GM18867 (cell line): ENCODE results near the gene CLINT1.
"Not testable (repeated sequence)": the region's sequence is repeated elsewhere in the genome, so short reads cannot be mapped to it uniquely, and the experiment has no call there.

ENCODE experiments used
- ATAC-seq: cut with Tn5 transposase; IDR thresholded peaks from one replicate; pipeline ENCODE4 v1.9.1; 2021; ENCODE audit warnings: mild to moderate bottlenecking, moderate library complexity; ENCODE audit not compliant: unreplicated experiment

The CLINT1 gene

DNA sequence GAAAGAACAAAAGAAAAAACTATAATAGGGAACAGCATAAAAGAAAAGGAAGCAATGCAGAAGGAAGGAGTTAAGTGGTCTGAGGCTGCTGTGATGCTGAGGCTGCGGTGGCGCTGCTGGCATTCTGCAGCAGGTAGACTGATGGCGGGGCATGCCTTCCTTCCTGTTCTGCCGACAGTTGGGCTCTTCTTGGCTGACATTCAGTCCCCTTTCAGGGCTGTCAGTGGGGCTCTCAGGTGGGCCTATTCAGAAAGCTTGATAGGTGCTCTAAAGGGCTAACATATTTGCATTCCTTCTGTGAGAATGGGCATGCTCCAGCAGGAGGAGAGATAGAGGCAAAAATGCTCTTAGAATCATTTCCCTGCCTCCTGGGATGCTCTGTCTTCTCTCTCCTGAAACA is 5.1 kb upstream of the CLINT1 start:
- no peak for ATAC-seq

DNA sequence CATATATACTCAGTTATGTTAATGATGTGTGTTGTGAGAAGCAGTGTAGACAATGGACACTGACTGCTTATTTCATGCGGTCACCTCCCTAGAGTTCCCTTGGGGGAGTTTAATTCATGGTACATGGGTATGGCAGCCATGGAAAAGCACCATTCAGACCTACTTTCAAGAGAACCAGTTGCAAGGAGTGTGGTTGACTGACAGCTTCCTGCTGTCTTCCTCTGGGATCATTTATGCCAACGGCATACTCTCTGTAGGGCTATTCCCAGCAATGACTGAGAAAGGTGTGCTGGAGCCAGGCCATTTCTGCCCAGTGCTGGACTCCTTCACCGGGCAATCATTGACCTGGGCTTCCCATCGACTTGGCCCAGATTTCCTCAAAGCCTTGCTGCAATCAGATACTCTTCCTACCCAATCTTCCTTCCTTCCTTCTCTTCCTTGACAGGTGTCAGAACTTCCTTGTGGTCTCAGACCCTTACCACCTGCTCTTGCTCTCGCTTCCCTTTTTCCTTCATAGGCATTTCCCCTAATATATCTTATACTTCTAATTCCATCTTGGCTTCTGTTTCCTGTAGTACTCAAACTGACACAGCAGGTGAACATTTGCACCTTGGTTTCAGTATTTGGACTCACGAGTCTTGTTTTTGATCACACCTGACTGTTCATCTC is 3.4 kb upstream of the CLINT1 start:
- ATAC-seq, result no peak

DNA sequence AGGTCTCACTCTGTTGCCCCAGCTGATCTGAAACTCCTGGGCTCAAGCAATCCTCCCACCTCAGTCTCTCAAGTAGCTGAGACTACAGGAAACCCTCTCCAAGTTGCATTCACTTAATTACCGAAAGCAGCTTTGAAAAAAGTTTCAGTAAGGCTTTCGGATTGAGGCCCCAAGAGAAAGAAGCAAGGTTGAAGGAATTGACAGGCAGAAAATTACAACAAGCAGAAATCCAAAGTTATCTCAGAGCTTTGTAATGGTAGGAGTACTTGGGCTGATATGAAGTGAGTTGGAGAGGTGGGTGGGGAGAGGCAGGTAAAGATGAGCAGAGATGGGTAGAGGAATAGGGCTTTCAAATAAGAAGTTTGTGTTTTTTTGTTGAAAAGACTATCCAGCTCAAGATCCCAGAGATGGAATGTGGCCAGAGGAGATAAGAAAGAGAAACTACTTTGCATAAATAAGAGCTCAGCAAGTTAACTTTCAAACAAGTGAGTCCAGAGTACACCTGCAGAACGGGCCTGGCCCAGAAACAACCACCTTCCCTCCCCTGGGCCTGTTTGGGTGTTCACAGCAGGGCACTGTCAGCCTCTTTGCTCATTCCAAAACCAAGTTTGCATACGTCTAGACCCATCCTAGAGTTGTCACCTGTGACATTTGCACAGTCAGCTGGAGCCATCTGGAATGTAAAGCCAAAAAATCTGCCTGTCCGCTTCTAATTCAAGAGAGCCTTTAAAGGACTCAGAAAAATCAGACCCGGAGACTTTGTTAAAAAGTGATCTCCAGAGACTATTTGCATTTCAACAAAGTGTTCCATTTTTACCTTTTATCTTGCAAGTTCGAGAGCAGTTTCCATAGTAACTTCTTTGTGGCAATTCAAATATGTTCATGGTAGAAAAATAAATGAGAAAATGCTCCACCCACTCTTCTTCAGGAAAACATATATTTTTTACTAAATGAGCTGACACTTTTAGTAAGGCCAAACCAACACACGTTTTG is 2.2 kb upstream of the CLINT1 start:
- peak; percentile 70 for ATAC-seq

DNA sequence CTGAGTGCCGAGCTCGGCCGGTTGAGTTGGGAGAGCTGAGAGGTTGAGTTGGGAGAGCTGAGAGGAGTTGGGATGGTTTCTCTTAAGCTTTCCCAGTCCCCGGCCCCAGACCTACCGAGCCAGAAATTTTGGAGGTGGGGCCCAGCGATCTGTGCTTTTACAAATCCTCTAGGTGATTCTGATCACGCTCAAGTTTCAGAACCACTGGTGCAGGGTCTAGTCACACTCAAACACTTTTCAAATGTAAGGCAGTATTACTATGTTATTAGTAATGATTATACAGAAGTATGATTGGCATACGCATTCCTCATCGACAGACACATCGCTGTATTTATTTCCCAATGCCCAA is 256 bp upstream of the CLINT1 start:
- ATAC-seq, result no peak

DNA sequence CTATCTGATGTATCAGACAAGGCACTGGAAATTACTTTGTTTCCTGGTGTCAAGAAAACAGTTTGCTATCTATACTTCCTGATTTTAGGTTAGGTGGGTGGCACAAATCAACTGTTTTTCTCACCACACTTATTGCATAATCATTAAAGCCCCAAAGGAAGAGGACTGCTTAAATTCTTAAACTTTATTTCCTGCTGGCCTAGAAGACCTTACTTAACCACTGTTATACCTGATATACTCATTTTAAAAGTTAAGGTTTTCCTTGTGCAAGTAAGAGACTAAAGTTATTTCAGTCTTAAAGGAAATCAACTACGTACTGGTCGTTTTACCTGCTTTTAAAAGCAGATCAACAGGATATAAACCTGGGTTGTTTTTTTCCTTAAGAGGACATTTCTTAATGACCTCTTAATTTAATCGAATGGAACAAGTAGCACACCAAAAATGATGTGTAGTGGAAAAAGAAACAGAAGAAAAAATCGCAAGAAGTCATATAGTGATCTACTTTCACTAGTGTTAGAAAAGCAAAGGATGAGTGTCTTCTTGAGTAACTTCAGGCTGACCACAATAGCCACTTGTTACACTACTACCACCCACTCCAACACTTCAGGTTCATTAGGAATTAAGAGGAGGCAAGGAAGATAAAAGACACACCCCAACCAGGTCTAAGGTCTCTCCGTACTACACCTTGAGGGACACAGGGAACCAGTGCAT is 974 bp downstream of the CLINT1 start:
- ATAC-seq, result peak; percentile 24

DNA sequence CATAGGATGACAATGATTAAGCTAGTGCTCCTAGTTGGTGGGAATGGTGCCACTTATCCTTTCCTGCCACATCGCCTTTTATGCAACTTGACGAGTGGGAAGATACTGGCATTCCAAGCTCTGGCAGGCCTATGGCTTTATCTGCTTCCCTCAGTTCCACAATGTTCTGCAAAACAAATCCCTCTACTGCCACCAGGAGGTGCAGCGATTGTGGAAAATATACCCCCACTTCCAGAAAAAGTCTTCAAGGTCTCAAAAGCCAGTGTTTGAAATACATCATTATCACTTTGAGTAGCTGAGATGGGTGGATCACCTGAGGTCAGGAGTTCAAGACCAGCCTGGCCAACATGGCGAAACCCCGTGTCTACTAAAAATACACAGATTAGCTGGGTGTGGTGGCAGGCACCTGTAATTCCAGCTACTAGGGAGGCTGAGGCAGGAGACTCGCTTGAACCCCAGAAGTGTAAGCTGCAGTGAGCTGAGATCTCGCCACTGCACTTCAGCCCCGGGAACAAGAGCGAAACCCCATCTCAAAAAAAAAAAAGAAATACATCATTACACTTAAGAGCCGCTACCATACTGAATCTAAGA is 3.4 kb downstream of the CLINT1 start:
- ATAC-seq, result no peak

DNA sequence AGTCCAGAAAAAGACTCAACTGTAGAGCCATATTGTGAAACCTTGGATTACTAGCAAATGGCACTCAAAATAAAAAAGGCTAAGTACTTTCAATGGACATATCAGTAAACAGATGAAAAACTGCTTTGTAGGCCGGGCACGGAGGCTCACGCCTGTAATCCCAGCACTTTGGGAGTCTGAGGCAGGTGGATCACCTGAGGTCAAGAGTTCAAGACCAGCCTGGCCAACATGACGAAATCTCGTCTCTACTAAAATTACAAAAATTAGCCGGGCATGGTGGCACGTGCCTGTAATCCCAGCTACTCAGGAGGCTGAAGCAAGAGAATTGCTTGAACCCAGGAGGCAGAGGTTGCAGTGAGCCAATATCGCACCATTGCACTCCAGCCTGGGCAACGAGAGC is 5.6 kb downstream of the CLINT1 start:
- ATAC-seq, result not testable (repeated sequence)

DNA sequence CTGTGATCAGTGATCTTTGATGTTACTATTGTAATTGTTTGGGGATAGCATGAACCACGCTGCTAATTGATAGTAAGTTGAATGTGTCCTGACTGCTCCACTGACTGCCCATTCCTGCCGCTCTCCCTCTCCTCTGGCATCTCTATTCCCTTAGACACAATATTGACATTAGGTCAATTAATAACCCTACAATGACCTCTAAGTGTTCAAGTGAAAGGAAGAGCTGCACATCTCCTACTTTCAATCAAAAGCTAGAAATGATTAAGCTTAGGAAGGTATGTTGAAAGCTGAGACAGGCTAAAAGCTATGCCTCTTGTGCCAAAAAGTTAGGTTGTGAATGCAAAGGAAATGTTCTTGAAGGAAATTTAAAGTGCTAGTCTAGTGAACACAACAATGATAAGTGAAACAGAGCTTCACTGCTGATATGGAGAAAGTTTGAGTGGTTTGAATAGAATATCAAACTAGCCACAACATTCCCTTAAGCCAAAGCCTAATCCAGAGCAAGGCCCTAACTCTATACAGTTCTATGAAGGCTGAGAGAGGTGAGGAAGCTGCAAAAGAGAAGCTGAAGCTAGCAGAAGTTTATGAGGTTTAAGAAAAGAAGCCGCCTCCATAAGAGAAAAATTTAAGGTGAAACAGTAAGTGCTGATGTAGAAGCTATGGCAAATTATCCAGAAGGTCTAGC is 12.9 kb downstream of the CLINT1 start:
- no peak for ATAC-seq

DNA sequence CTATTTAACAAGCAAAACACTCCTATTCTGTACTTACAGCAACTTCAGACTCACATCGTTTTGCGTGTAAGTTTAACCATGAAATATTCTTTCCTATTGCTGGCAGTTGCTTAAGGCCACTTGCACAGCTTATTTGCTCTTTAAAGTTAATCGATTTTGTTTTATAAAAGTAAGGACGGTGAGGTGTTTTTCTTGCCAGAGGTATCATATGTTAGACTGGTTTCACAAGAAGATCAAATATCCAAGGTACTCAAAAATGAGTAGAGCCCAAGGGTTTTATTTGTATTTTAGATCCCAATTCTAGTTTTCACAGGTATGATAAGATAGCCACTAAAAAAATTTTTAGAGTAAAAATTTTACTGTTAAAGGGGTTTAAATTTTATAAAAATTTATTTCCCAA is 16.2 kb downstream of the CLINT1 start:
- no peak for ATAC-seq

DNA sequence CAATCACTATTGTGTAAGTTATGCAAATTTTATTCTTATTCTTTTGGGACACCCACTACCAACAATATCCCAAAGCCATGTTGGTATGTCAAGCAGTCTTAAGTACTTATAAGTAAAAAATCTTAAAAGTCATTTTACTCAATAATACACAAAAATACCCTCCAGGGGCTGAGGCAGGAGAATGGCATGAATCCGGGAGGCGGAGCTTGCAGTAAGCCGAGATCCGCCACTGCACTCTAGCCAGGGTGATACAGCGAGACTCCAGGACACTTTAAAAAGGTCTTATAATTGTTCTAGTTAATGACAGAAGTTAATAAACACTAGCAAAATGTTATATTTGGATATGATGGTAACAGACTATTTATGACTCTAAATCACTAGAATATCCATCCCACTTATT is 16.8 kb downstream of the CLINT1 start:
- ATAC-seq, result no peak

DNA sequence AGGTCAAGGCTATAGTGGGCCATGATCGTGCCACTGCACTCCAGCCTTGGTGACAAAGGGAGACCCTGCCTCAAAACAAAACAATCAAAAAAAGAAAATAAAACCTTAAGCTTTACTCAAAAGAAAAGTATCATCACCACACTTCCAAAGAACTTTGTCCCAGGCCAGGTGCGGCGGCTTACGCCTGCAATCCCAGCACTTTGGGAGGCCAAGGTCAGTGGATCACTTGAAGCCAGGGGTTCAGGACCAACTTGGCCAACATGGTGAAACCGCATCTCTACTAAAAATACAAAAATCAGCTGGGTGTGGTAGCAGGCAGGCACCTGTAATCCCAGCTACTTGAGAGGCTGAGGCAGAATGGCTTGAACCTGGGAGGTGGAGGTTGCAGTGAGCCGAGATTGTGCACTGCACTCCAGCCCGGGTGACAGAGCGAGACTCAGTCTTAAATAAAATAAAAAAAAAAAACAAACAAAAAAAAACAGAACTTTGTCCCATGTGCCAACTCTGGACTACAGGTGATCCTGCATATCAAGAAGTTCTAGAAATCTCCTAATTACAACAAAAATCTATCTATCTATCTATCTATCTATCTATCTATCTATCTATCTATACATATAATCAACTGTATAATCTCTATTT is 19.7 kb downstream of the CLINT1 start:
- no peak for ATAC-seq

DNA sequence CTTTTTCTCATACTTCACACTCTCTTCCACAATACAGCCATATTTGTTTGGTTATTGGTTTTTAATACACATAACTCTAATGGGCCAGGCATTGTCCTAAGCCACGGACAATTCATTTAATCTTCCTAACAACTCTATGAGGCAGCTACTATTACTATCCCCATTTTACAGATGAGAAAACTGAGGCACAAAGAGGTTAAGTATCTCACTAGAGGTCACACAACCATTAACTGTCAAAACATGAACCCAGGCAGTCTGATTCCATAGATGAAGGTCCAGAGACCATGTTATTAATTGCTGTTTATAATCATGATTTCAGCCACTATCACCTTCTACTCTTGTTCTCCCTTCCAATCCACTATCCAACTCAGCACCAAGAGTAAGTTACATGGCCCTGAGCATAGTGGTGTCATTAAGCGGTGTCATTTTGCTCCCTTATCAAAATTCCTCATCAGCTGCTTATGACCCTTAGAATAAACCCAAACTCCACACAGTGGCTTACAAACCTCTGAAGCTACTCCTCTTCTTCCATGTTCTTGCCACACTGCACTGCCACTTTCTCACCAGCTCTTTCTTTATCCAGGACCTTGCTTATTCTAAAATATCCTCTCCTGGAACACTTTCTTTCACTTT is 22.7 kb downstream of the CLINT1 start:
- ATAC-seq, result no peak

DNA sequence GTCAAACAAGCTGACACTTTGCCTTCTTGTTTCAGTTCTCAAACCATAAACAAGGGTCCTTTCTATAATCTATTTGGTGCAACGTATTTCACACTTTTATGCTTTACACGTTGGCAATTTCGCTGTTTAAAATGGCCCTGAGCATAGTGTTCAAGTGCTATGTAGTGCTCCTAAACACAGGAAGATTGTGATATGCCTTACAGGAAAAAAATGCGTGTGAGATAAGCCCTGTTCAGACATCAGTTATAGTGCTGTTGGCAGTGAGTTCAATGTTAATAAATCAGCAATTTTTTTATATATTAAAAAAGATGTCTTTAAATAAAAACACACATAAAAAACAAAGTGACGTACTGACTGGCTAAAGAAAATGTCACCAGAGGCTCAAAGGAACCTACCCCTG is 23.9 kb downstream of the CLINT1 start:
- ATAC-seq, result no peak

DNA sequence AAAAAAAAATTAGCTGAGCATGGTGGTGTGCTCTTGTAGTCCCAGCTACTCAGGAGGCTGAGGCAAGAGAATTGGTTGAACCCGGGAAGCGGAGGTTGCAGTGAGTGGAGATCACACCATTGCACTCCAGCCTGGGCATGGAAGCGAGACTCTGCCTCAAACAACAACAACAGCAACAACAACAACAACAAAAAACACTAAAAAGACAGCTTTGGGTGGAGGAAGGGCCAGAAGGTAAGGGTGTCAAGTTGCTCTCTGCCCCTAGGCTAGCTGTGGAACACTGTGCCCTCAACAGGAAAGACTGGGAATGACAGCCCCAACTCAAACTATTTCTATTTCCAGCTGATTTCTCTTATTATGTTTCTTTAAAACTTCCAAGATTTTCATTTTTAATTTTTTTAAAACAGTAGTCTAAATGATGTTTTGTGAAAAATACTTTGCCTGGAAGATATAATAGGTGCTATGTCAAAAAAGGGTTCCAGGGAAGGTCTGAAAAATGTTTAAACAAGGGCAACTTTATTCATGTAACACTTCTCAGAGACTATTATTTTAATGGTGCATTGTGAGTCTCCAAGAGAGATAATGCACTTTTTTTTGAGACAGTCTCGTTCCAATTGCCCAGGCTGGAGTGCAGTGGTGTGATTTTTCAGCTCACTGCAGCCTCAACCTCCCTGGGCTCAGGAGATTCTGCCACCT is 29.9 kb downstream of the CLINT1 start:
- no peak for ATAC-seq

DNA sequence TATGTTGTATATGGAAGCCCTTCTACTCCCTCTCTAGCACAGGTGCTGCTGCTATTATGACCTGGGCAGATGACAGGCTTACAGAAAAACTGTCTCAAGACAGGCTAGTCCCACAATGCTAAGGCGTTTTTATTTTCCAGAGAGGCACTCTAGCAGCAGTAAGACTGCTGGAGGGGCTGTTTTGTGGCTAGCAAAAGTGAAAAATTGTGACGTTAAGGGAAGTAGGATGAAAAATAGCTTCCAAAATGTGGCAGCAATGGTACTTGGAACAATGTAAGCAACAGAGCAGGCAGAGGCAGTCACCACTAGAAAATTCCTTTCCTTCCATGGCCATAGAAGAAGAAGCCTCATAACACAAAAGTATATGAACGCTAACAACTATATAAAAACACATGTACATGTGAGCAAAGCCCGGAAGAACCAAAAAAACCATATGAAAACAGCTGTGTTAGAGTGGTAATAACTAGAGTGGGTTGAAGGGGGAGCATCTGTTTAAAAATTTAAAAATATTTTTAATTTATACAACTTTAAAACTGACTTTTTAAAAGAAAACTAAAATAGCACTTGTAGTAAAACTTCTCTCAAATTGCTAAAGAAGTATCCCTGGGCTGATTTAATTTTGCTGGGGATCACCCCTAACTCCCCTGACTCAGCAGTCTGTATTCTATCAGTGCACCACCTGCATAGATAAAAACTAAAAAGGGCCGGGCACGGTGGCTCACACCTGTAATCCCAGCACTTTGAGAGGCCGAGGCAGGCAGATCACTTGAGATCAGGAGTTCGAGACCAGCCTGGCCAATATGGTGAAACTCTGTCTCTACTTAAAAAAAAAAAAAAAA is 30.6 kb downstream of the CLINT1 start:
- no peak for ATAC-seq

DNA sequence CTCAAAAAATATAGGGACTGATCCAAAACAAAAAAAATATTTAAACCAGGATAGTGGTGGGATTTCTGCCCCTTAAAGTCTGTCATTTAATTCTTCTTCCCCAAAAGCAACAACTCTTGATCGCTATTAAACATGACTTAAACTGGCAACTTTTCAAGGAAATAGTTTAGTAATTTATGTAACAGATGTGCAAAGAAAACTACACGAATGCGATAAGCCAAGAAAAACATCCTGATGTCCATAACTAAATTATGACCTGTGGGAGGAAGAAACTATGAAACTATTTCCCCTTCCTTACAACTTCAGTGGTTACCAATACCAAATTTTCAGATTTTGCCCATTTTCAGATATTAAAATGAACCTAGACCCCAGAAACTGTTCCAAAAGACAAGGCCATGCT is 31.5 kb downstream of the CLINT1 start:
- no peak for ATAC-seq

DNA sequence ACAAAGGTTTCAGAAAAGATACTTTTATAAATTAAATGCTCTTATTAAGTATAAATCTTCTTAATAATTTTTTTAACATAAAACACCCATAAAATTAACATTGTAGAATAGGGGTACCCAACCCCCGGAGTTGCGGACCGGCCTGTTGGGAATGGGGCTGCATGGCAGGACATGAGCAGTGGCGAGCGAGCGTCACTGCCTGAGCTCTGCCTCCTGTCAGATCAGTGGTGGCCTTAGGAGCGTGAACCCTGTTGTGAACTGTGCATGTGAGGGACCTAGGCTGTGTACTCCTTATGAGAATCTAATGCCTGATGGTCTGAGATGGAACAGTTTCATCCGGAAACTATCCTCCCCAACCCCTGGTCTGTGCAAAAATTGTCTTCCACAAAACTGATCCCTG is 35.3 kb downstream of the CLINT1 start:
- ATAC-seq, result no peak
